ENCODE measurements around the gene RBM6. TPM values are rescaled to one million over a fixed set of nuclear protein-coding genes. Genes with fewer than 3 reads are reported as not detected.
"Not testable (repeated sequence)": the region's sequence is repeated elsewhere in the genome, so short reads cannot be mapped to it uniquely, and the experiment has no call there.

RBM6 gene
- total RNA-seq, 4 donors from 2014 or later = 106 to 182 (median 158) TPM

GRCh38 chr3:50028346-50028745 is 88.4 kb downstream of the RBM6 start:
- Histone ChIP-seq H3K27ac (no peak overlapping the region), H3K9me3 (no peaks in the 10 kb centered on the region), H3K36me3 (peaks cover 0 to 26% (median 0%) of the 10 kb centered on the region in 3 donors), H3K4me1 (peaks cover 0 to 10% (median 0%) of the 10 kb centered on the region in 4 donors), H3K4me3 (no peak overlapping the region), H3K27me3 (no peaks in the 10 kb centered on the region)
- no peak for TF ChIP-seq POLR2A (IDR thresholded peaks at IDR 0.05)
- no peak for TF ChIP-seq CTCF (IDR thresholded peaks at IDR 0.05)
- no peak for TF ChIP-seq EP300 (IDR thresholded peaks at IDR 0.05)
- WGBS, 2 donors = 24 to 46% methylated on average over 1 of the region's 1 CpG
- no peak for DNase-seq (ENCODE audit: low spot score in 2 of 2)

- not testable (repeated sequence) for H3K9me3 ChIP-seq; H3K27me3 ChIP-seq; H3K27ac ChIP-seq; H3K4me3 ChIP-seq; DNase-seq (ENCODE audit: low spot score in 2 of 2)
- 97% methylated on average over 5 of the region's 5 CpGs for WGBS, 2 donors
- peaks cover 0 to 12% (median 0%) of the 10 kb centered on the region in 3 donors for H3K36me3 ChIP-seq
- peaks cover 0 to 11% (median 0%) of the 10 kb centered on the region in 4 donors for H3K4me1 ChIP-seq
Observed at GRCh38 chr3:50031201-50031600, 91.3 kb downstream of the RBM6 start.

- no peaks in the 10 kb centered on the region for H3K27me3 ChIP-seq
- peaks cover 0 to 2% (median 0%) of the 10 kb centered on the region in 4 donors for H3K4me1 ChIP-seq
- H3K36me3 ChIP-seq = peaks cover 0 to 35% (median 0%) of the 10 kb centered on the region in 3 donors
- 95% methylated on average over 1 of the region's 1 CpG for WGBS, 2 donors
- H3K27ac ChIP-seq = no peak overlapping the region
- no peak overlapping the region for H3K4me3 ChIP-seq
- no peak for DNase-seq (ENCODE audit: low spot score in 2 of 2)
- H3K9me3 ChIP-seq = no peaks in the 10 kb centered on the region
- no peak for TF ChIP-seq POLR2A (IDR thresholded peaks at IDR 0.05)
- TF ChIP-seq CTCF (IDR thresholded peaks at IDR 0.05) = no peak
- no peak for TF ChIP-seq EP300 (IDR thresholded peaks at IDR 0.05)
Observed at GRCh38 chr3:50044976-50045375, 105.0 kb downstream of the RBM6 start.

GRCh38 chr3:50047426-50047825 is 107.5 kb downstream of the RBM6 start:
- Histone ChIP-seq H3K4me3 (no peak overlapping the region), H3K27ac (no peak overlapping the region), H3K4me1 (peaks cover 0 to 10% (median 0%) of the 10 kb centered on the region in 4 donors), H3K27me3 (no peaks in the 10 kb centered on the region), H3K36me3 (peaks cover 0 to 48% (median 0%) of the 10 kb centered on the region in 3 donors), H3K9me3 (no peaks in the 10 kb centered on the region)
- no peak for DNase-seq (ENCODE audit: low spot score in 2 of 2)
- WGBS, 2 donors = 96 to 98% methylated on average over 4 of the region's 4 CpGs
- TF ChIP-seq EP300 (IDR thresholded peaks at IDR 0.05) = no peak
- TF ChIP-seq POLR2A (IDR thresholded peaks at IDR 0.05) = no peak
- TF ChIP-seq CTCF (IDR thresholded peaks at IDR 0.05) = no peak

- Histone ChIP-seq H3K4me3 (no peak overlapping the region), H3K27ac (peak overlapping the region in 1 of 4 donors; percentile 8), H3K36me3 (peaks cover 0 to 63% (median 11%) of the 10 kb centered on the region in 3 donors), H3K9me3 (no peaks in the 10 kb centered on the region), H3K27me3 (no peaks in the 10 kb centered on the region), H3K4me1 (peaks cover 0 to 10% (median 0%) of the 10 kb centered on the region in 4 donors)
- DNase-seq (ENCODE audit: low spot score in 2 of 2) = no peak
- TF ChIP-seq CTCF (IDR thresholded peaks at IDR 0.05) (no peak), EP300 (IDR thresholded peaks at IDR 0.05) (no peak), POLR2A (IDR thresholded peaks at IDR 0.05) (no peak)
Observed at GRCh38 chr3:50050361-50050760, 110.4 kb downstream of the RBM6 start.

GRCh38 chr3:50057756-50058155 is 117.8 kb downstream of the RBM6 start:
- H3K4me1 ChIP-seq = no peaks in the 10 kb centered on the region
- H3K36me3 ChIP-seq = peaks cover 0 to 96% (median 45%) of the 10 kb centered on the region in 3 donors
- no peak overlapping the region for H3K27ac ChIP-seq
- WGBS, 2 donors = 94 to 99% methylated on average over 6 of the region's 6 CpGs
- no peaks in the 10 kb centered on the region for H3K9me3 ChIP-seq
- TF ChIP-seq EP300 (IDR thresholded peaks at IDR 0.05) (no peak), POLR2A (IDR thresholded peaks at IDR 0.05) (no peak), CTCF (IDR thresholded peaks at IDR 0.05) (no peak)
- no peak overlapping the region for H3K4me3 ChIP-seq
- DNase-seq (ENCODE audit: low spot score in 2 of 2) = no peak
- H3K27me3 ChIP-seq = no peaks in the 10 kb centered on the region

Measured in tibial nerve (tissue), 4 donors.